Measurements from ENCODE around the gene RPL21.
"Not testable (repeated sequence)": the region's sequence is repeated elsewhere in the genome, so short reads cannot be mapped to it uniquely, and the experiment has no call there.

RPL21 gene

DNA sequence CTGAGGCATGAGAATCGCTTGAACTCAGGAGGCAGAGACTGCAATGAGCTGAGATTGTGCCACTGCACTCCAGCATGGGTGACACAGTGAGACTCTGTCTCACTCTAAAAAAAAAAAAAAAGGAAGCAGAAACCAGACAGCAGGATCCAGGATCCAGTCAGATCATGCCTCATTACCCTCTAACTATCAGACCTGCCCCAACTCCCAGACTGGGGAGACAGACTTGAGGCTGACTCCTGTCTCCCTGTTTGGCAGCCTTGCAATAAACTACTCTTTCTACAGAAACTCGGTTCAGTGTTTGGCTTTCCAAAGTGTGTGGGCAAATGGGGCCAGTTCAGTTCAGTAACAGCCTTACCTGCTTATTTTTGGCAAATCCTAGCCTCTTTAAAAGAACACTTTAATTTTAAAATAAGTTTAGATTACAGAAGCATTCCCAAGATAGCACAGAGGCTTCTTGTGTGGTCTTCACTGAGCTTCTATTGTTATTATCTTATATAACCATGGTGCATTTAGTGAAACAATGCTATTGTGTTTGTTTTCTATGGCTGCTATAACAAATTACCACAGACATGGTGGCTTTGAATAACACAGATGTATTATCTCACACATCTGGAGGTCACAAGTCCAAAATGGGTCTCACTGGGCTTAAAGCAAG is 37.8 kb downstream of the RPL21 start:
- no peak for DNase-seq (ENCODE audit: low read depth, low spot score)

DNA sequence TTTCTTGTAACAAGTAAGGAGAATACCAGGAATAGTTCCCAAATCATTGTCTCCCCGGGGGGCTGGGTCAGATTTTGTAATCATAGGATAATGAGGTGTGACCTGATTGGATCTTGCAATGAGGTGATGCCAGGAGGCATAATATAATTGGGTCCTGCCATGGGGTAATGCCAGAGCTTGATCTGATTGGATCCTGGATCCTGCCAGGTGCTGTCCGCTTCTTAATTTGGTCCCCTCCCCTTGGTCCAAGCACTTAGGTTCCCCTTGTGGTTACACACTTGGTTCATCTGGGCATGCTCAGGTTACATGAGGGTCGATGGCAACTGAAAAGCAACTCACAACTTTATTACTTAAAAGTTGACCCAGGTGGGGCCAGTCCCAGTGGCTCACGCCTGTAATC is 39.4 kb downstream of the RPL21 start:
- DNase-seq (ENCODE audit: low read depth, low spot score), result no peak

DNA sequence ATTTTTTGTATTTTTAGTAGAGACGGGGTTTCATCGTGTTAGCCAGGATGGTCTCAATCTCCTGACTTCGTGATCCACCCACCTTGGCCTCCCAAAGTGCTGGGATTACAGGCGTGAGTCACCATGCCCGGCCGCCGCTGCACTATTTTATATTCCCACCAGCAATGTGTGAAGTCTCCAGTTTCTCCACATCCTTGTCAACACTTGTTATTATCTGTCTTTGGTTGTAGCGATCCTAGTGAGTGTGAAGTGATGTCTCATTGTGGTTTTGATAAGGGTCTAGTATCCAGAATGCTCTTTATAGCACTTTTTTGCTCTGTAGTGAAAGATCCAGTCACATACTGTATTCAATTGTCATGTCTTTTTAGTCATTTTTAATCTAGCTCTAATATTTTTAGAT is 40.6 kb downstream of the RPL21 start:
- DNase-seq (ENCODE audit: low read depth, low spot score), result not testable (repeated sequence)

DNA sequence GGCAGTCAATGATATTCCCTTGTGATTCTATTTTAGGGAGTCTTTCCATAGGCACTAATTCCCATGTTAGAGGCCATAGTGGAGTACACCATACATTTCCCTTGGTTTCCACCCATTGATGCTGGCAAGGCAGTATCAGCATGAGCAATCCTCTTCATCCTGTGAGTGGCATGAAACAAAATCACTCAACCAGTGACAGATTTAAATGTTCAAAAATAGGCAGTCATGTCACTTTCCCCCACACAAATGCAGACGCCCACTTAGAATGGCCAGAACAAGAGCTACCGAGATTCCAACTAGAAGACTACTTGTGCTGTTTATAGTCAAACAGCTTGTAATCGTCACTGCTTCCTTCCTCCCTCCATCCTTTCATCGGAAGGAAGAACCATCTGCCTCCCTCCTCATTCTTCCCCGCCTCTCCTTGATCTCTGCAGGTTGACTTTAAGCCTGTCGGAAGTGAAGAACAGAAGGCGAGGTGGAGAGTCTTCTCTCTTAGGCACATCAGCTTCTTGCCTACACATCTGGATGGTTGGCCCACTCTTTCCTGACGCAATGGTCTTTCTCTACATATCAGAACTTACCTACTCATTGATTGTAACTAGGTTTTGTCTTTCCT is 41.8 kb downstream of the RPL21 start:
- no peak for DNase-seq (ENCODE audit: low read depth, low spot score)

DNA sequence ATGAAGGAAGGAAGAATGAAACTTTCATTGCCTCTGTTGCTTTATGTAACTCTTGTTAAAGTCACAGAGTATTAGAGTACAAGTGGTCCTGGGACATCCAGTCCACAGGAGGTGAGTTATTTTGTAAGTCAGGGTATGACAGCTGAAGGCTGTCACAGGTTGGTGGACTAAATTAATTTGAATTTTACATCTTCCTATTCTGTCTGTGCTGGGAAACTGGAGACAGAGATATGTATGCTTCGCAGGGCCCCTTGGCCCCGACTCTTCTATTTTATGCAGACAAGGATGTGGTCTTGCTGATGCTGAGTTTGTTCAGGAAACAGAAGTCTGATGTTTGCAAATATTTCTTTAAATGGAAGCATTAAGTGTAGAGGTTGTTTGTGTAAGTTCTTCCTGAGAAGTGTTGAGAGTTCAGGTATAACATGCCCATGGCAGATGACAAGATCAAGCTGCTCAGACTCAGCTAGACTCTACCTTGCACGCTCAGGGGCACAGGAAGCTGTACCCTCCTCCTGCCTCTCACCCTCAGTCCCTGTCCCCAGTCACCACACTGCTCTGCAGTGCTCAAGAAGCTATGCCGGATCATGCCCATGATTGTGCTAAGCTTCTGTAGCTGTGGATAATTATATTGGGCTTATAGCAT is 42.6 kb downstream of the RPL21 start:
- DNase-seq (ENCODE audit: low read depth, low spot score), result no peak

DNA sequence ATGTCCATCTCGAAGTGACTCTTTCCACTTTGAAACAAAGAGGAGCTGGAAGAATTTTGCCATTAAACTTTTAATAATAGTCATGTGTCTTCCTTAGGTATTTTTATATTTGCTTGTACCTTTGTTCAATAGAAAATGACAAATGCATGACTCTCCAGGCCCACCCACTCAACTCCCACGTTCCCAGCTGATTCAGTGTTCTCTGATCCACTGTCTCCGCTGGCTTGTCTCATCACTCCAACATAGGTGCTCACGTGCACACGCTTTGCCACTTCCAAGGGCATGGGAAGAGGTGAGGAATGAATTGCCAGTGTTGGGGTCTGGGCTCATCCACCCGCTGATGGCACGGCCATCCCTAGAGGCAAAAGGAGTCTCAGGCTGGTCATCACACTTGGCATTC is 43.7 kb downstream of the RPL21 start:
- no peak for DNase-seq (ENCODE audit: low read depth, low spot score)

DNA sequence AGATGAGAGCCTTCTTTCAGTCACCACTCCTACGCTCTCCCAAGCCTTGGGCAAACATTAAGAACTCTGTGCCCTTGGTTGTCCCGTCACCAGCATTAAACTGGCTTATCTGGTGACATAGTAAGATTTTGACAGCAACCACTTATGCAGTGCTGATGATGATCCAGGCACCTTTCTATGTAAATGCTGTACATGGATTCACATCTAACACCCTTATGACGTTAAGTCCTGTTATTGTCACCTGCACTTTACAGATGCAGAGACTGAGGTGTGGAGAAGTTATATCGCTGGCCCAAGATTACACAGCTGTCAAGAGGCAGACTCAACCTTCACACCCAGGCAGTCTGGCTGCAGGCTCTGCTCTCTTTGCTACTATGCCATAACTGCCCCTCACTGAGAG is 44.3 kb downstream of the RPL21 start:
- DNase-seq (ENCODE audit: low read depth, low spot score), result no peak

DNA sequence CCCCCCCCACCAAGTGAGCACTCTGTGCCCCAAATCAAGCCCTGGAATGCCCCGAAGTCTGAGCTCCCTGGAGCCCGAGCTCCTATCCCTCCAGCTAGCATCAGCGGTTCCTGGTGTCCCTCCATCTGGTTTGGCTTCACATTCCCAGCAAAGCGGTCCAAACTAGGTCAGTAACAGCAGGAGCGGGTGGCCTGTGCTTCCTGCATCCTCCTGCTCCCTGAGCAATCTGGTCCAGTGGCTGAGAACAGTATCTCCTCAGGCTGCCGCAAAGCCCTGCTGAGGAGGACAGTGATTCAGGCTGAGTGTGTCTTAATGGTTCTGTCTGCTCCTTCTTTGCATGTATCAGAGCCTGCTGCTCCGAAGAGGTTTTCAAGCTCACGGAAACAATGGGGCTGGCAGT is 45.1 kb downstream of the RPL21 start:
- no peak for DNase-seq (ENCODE audit: low read depth, low spot score)

DNA sequence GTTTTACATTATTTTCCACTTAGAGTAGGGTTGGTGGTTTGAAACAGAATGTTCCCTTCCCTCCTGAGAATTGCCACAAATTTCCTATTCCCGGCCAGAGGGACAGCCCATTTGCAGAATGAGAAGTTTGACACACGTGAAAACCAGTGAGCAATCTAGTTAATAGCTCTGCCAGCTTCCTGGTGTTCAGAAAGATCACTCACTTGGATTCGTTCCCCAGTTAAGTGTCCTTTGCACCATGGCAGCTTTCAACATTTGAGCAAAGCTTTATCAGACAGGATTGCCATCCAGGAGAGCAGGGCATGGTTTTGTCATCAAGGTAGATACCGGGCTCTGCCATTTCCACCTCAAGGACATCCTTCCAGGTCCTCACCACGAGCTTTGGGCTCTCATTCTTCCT is 47.5 kb downstream of the RPL21 start:
- no peak for DNase-seq (ENCODE audit: low read depth, low spot score)

DNA sequence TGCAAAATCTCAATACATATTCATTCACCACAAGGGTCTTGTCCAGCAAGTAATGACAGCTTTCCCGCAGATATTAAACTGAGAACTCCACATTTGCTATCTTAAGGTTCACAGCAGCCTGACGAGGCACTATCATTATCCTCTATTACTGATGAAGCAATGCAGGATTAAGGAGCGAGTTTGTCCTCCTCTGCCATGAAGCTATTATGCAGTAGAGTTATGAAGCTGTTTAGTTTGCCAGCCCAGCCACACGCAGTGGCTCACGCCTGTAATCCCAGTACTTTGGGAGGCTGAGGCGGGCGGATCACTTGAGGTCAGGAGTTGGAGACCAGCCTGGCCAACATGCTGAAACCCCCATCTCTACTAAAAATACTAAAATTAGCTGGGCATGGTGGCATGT is 49.0 kb downstream of the RPL21 start:
- not testable (repeated sequence) for DNase-seq (ENCODE audit: low read depth, low spot score)

DNA sequence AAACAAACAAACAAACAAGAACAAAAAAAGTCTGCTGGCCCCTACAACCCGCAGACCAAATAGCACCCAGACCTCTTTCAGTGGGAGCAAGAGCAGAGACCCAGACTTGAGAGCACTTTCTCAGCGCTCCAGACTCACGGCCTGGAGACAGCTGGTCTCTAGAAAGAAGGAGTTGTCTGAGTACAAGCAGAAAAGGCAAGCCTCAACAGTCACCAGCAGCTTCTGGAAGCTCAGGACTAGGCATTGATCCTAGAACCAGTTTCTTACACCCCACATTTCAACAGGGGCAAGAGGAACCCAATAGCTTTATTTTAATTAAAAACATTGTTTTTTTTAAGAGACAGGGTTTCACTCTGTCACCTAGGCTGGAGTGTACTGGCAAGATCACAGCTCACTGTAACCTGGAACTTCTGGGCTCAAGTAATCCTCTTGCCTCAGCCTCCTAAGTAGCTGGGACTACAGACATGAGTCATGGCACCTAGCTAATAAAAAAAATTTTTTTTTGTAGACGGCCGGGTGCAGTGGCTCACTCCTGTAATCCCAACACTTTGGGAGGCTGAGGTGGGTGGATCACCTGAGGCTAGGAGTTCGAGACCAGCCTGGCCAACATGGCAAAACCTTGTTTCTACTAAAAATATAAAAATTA is 49.7 kb downstream of the RPL21 start:
- no peak for DNase-seq (ENCODE audit: low read depth, low spot score)

DNA sequence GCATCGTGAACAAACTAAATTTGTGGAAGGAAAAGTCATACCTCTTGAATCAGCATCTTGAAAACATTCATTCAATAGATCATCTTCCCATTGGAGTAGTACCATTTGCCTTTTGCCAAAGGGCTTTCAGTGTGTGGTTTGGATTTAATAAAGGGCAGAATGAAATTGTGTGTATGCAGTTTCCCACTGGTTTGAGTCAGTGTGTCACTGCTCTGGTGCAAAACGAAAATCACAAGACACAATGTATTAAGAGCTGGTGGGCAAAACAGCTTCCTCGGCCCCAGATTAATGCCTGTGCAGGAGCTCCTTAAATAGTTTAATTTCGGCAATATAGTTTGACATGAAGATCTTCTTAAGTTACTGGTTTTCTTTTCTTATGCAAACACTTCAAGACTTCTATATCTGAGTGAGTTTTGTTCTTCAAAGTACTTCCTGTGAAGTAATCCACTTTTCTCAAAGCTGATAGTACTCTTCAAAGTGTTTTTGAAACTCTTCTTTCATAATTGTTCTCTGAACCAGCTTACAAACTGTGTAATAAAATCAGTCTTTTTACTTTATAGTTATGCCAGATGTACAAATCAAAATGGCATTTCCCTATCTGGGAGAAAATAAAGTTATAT is 51.4 kb downstream of the RPL21 start:
- DNase-seq (ENCODE audit: low read depth, low spot score), result no peak

DNA sequence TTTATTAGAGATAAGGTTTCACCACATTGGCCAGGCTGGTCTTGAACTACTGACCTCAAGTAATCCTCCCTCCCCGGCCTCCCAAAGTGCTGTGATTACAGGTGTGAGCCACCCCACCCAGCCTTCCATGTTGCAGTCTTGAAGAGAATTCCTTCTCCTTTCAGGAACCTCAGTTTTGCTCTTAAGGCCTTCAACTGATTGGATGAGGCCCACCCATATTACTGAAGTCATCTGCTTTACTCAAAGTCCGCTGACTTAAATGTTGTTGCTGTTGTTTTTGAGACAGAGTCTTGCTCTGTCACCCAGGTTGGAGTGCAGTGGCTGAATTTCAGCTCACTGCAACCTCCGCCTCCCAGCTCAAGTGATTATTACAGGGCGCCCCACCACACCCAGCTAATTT is 52.7 kb downstream of the RPL21 start:
- DNase-seq (ENCODE audit: low read depth, low spot score), result no peak

DNA sequence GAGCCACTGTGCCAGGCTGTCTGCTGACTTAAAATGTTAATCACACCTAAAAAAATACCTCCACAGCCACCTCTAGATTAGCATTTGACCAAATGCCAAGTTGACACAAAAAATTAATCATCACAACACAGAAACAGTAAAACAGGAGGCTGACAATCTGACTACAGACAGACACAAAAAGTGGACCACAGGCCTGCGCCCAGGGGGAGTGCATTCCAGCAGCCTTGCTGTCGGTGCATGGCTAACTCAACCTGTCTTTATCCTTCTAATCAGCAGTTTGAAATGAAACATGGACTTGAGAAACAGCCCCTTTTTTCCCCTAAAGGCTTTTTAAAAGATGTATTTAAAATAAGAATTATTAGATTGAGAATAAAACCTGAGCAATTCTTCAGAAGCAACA is 53.3 kb downstream of the RPL21 start:
- no peak for DNase-seq (ENCODE audit: low read depth, low spot score)
